Measurements from ENCODE around the gene TBC1D2. TPM values are rescaled to one million over a fixed set of nuclear protein-coding genes. Genes with fewer than 3 reads are reported as not detected.

The TBC1D2 gene
- total RNA-seq, 6 donors from 2014 or later = 62.4 to 217 (median 119) TPM

DNA sequence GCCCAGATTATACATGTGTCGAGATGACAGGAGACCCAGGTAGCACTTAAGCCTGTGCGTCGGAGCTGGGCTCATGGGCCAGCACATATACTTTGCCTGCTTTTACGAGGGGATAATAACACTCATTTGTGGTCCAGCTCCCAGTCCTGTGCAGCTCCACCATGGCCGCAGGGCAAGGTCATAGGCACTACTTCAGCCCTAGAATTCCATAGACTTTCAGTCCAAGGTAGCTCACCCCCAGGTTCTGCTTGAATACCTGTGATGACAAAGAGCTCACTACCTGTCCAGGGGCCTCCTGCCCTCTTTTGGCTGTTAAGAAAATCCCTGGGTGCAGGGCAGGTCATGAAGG, 64.7 kb downstream of the TBC1D2 start:
- ATAC-seq (ENCODE audit: low FRiP score in 2 of 2) (no peak), DNase-seq (no peak)
- Histone ChIP-seq H3K36me3 (no peaks in the 10 kb centered on the region), H3K4me1 (peaks cover 6 to 33% (median 16%) of the 10 kb centered on the region in 4 donors), H3K9me3 (no peaks in the 10 kb centered on the region), H3K4me3 (no peak overlapping the region), H3K27ac (no peak overlapping the region), H3K27me3 (no peaks in the 10 kb centered on the region)
- WGBS, 2 donors = 80% methylated on average over 5 of the region's 5 CpGs
- no peak for TF ChIP-seq POLR2AphosphoS5 (IDR thresholded peaks at IDR 0.05)
- no peak for TF ChIP-seq EP300 (IDR thresholded peaks at IDR 0.05)
- TF ChIP-seq POLR2A (IDR thresholded peaks at IDR 0.05) = no peak
- TF ChIP-seq, protein P1, sequence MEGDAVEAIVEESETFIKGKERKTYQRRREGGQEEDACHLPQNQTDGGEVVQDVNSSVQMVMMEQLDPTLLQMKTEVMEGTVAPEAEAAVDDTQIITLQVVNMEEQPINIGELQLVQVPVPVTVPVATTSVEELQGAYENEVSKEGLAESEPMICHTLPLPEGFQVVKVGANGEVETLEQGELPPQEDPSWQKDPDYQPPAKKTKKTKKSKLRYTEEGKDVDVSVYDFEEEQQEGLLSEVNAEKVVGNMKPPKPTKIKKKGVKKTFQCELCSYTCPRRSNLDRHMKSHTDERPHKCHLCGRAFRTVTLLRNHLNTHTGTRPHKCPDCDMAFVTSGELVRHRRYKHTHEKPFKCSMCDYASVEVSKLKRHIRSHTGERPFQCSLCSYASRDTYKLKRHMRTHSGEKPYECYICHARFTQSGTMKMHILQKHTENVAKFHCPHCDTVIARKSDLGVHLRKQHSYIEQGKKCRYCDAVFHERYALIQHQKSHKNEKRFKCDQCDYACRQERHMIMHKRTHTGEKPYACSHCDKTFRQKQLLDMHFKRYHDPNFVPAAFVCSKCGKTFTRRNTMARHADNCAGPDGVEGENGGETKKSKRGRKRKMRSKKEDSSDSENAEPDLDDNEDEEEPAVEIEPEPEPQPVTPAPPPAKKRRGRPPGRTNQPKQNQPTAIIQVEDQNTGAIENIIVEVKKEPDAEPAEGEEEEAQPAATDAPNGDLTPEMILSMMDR (IDR thresholded peaks at IDR 0.05) = no peak

GRCh38 chr9:98189412-98189811, 66.0 kb downstream of the TBC1D2 start:
- TF ChIP-seq, protein P1 (IDR thresholded peaks at IDR 0.05) = no peak
- TF ChIP-seq EP300 (IDR thresholded peaks at IDR 0.05) = no peak
- no peak for TF ChIP-seq POLR2AphosphoS5 (IDR thresholded peaks at IDR 0.05)
- TF ChIP-seq POLR2A (IDR thresholded peaks at IDR 0.05) = no peak
- peaks cover 6 to 33% (median 16%) of the 10 kb centered on the region in 4 donors for H3K4me1 ChIP-seq
- H3K4me3 ChIP-seq = no peak overlapping the region
- ATAC-seq (ENCODE audit: low FRiP score in 2 of 2) = no peak
- H3K27ac ChIP-seq = no peak overlapping the region
- WGBS, 2 donors = 85 to 89% methylated on average over 6 of the region's 6 CpGs
- no peaks in the 10 kb centered on the region for H3K36me3 ChIP-seq
- no peaks in the 10 kb centered on the region for H3K27me3 ChIP-seq
- no peaks in the 10 kb centered on the region for H3K9me3 ChIP-seq
- DNase-seq = no peak

GRCh38 chr9:98187926-98188325, 67.5 kb downstream of the TBC1D2 start:
- no peak for TF ChIP-seq EP300 (IDR thresholded peaks at IDR 0.05)
- no peak for TF ChIP-seq POLR2A (IDR thresholded peaks at IDR 0.05)
- TF ChIP-seq, protein P1 (IDR thresholded peaks at IDR 0.05) = no peak
- TF ChIP-seq POLR2AphosphoS5 (IDR thresholded peaks at IDR 0.05) = no peak
- no peak overlapping the region for H3K27ac ChIP-seq
- H3K36me3 ChIP-seq = no peaks in the 10 kb centered on the region
- ATAC-seq (ENCODE audit: low FRiP score in 2 of 2) (no peak), DNase-seq (no peak)
- H3K27me3 ChIP-seq = no peaks in the 10 kb centered on the region
- H3K9me3 ChIP-seq = no peaks in the 10 kb centered on the region
- peaks cover under 1 to 23% (median 11%) of the 10 kb centered on the region in 4 donors for H3K4me1 ChIP-seq
- no peak overlapping the region for H3K4me3 ChIP-seq
- 87 to 92% methylated on average over 5 of the region's 5 CpGs for WGBS, 2 donors

- Histone ChIP-seq H3K27me3 (no peaks in the 10 kb centered on the region), H3K36me3 (no peaks in the 10 kb centered on the region), H3K27ac (no peak overlapping the region), H3K4me1 (peaks cover 0 to 13% (median 2%) of the 10 kb centered on the region in 4 donors), H3K9me3 (no peaks in the 10 kb centered on the region), H3K4me3 (no peak overlapping the region)
- TF ChIP-seq EP300 (IDR thresholded peaks at IDR 0.05) (no peak), POLR2AphosphoS5 (IDR thresholded peaks at IDR 0.05) (no peak), POLR2A (IDR thresholded peaks at IDR 0.05) (no peak)
- TF ChIP-seq, protein P1 (IDR thresholded peaks at IDR 0.05) = no peak
- DNase-seq (no peak), ATAC-seq (ENCODE audit: low FRiP score in 2 of 2) (no peak)
- WGBS, 2 donors = 0 to 67% methylated on average over 1 of the region's 1 CpG
These were observed 69.2 kb downstream of the TBC1D2 start for GRCh38 chr9:98186236-98186635.

DNA sequence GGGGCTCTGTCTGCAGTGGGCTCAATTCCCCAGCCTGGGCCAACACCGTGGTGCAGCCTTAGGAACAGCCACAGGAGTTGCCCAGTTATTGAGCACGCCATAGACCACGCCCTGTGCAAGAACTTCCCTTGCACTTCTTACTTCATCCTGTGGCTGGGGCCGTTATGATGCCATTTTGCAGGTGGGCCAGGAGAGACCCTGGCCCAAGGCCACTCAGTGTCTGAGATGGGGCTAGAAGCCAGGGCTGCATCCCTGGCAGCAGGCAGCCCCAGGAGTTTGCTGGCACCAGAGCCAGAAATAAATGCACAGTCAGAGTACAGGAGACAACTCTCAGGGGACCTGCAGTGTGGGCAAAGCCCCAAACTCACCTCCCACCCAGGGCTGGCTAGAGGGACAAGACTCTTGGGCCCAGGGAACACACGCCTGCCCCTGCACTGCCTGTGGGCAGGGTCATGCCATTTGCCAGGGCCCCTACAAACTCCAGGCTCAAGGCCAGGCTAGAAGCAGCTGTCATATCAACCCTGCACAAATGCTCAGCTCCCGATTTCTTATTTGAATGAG, 69.8 kb downstream of the TBC1D2 start:
- Histone ChIP-seq H3K4me1 (peaks cover 0 to 7% (median 0%) of the 10 kb centered on the region in 4 donors), H3K36me3 (no peaks in the 10 kb centered on the region), H3K27me3 (no peaks in the 10 kb centered on the region), H3K9me3 (no peaks in the 10 kb centered on the region), H3K4me3 (no peak overlapping the region), H3K27ac (peak overlapping the region in 1 of 4 donors; percentile 30)
- ATAC-seq (ENCODE audit: low FRiP score in 2 of 2) (peak in 1 of 2 donors; percentile 47), DNase-seq (no peak)
- 51 to 67% methylated on average over 5 to 6 of the region's 6 CpGs for WGBS, 2 donors
- no peak for TF ChIP-seq POLR2AphosphoS5 (IDR thresholded peaks at IDR 0.05)
- TF ChIP-seq, protein P1 (IDR thresholded peaks at IDR 0.05) = no peak
- TF ChIP-seq POLR2A (IDR thresholded peaks at IDR 0.05) = no peak
- no peak for TF ChIP-seq EP300 (IDR thresholded peaks at IDR 0.05)

All from upper lobe of left lung (tissue), 6 donors.